Airway epithelial cell (primary cell): ENCODE measurements around the gene BRME1. TPM values are rescaled to one million over a fixed set of nuclear protein-coding genes. Genes with fewer than 3 reads are reported as not detected.

ENCODE experiments used
- total RNA-seq: library from RNA; depleted of rRNA; stranded (reverse); fragments of >200 nt; gene quantifications from 2 replicates; pipeline ENCODE4 v1.2.3, GENCODE V29; 2015

BRME1 gene
- total RNA-seq = 0.99 and 5.7 TPM in 2 replicates

DNA sequence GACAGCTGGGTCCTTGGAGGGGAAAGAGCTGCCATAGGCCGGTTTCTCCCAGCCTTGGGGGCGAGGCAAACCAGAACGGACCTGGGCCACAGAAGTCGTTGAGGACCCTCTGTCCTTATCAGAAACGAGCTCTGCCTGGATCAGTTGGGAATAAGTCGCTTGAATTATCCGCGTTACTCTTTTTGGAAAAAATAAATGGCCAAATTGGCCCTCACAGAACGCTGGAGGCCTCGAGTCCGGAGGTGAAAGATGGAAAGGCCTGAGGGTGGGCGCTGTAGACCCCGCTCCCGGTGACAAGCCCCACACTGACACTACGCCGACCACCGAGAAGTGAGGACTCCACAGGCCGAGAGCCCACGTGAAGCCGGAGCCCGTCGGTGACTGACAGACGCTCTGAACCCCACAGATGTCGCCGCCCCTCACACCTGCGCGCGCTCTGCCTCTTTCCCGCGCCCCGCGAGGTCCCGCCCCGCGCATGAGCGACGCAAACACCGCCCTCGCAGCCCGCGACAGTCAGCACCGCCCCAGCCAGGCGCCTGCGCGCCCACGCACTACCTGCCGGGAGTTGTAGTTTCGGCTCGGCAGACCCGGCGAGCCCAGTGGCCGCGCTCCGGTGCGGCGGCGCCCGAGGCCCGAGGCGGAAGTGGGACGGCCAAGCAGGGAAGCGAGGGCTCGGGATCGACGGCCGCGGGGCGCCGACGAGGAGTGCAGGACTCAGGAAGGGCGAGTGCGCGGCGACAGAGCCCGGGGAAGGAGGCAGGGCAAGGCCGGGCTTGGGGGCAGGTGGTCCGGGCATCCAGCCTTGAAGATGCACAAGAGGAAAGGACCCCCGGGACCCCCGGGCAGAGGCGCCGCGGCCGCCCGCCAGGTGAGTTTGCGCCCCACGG, at the start of gene BRME1, which contains the start of gene CC2D1A:
TSS of gene BRME1 (minus strand) at position 484 of the 887 bp plus-strand sequence. CDS start 1,225 bp downstream, outside the sequence.
TSS of gene CC2D1A (plus strand) at position 568 of the 887 bp plus-strand sequence. CDS start at position 809, 241 bp downstream.

DNA sequence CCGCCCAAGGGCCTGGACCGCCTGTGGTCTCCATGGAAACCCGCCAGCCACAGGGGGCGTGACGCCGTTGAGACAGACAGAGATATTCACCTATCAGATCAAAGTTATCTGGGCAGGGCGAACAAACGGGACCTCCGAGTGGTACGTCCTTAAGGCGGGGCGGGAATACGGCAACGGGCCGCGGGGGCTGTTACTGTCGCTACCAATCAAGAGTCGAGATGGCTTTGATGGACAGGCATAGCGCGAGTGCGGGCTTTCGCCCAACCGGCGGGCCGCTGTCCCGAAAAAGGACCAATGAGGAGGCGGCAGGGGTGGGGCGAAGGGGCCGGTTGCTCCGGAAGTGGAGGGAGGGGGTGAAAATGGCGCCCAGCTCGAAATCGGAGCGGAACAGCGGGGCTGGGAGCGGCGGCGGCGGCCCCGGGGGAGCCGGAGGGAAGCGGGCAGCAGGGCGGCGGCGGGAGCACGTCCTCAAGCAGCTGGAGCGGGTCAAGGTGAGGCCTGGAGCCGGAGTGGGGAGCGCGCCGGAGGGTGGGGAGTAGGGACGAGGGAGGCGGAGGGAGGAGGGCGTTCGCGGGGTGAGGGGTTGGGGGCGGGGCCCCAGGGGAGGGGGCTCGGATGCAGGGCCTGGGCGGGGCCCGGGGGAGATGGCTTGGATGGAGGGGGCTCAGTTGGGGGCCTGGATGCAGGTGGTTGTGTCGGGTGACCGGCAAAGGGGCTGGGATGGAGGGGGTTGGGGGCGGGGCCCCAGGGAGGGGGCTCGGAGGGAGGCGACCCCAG, 46.4 kb upstream of the BRME1 start, which contains the start of gene DCAF15:
TSS of gene DCAF15 (plus strand) at position 356 of the 777 bp plus-strand sequence. CDS start at position 360, 4 bp downstream.

DNA sequence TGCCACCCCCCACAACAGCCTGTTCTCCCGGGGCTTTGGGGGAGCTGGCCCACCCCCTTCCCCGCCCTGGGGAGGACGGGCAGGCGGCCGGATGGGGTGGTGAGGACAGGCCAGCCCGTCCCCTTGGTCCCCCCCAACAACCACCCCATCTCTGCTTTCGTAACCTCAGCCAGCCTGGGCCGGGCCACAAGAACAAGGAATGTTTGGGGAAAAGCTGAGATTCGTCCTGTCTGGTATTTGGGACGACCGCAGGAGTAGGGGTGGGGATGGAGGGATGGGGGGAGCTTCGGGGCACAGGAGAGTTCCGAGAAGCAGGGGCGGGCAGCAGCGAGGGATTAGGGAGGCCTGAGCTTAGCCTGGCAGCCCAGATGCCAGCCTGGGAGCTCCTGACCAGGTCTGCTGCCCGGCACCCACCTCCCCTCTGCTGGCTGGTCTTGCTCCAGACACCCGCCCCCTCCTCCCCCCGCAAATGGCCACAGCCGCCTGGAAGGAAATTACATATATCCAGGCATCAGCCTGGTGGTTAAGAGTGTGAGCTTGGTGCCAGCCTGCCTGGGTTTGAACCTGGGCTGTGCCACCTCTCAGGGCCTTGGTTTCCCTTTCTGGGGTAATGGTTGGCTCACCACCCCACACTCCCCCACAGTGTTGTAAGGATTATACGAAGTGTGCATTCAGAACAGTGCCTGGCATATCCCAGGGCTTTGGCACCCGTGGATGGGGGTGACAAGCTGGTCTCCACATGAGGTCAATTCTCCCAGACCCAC, 32.6 kb upstream of the BRME1 start, which contains the start of gene PODNL1:
TSS of gene PODNL1 (minus strand) at position 117 of the 764 bp plus-strand sequence. CDS start 236 bp downstream, outside the sequence.

DNA sequence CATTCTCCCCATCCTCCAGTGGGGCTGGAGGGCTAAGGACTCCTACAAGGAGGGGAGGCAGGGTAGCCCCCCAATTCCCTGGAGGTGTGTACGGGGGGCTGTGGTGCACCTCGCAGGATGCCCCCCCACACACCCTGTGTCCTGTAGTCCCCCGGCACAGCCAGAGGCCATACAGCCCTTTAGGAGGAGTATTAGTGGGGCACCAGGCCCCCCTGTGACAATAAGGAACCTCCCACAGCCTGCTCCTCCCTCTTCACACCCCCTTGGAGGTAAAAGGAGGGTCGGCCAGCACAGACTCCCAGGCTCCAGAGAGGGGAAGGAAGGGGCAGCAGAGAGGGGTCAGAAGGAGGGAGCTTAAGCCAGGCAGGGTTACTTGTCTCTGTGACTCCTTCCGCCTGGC, 29.1 kb downstream of the BRME1 start, which contains the start of gene NANOS3:
TSS of gene NANOS3 (plus strand) at position 301 of the 400 bp plus-strand sequence. CDS start 115 bp downstream, outside the sequence.

Other genes starting within 250 kb of the BRME1 start
- 54.7 and 61.5 TPM in 2 replicates for gene MRI1, start 141.6 kb downstream of the BRME1 start, total RNA-seq
- 183 and 353 TPM in 2 replicates for gene C19orf53, start 131.7 kb downstream of the BRME1 start, total RNA-seq
- 6.9 and 7.1 TPM in 2 replicates for gene ZSWIM4, start 110.7 kb downstream of the BRME1 start, total RNA-seq
- gene NANOS3, start 29.0 kb downstream of the BRME1 start, total RNA-seq = not detected in 2 replicates
- 24.8 and 37.5 TPM in 2 replicates for gene CC2D1A, start 84 bp upstream of the BRME1 start, total RNA-seq
- 2.6 and 7.2 TPM in 2 replicates for gene PODNL1, start 32.3 kb upstream of the BRME1 start, total RNA-seq
- 22.8 and 32.9 TPM in 2 replicates for gene DCAF15, start 46.4 kb upstream of the BRME1 start, total RNA-seq
- gene RFX1, start 100.2 kb upstream of the BRME1 start, total RNA-seq = 4.2 and 5.6 TPM in 2 replicates
- gene RLN3, start 122.0 kb upstream of the BRME1 start, total RNA-seq = not detected in 2 replicates
- gene IL27RA, start 125.6 kb upstream of the BRME1 start, total RNA-seq = 3.4 and 5.1 TPM in 2 replicates
- 0.07 TPM in 1 of 2 replicates, not detected in the other for gene PALM3, start 156.0 kb upstream of the BRME1 start, total RNA-seq
- 2.3 and 2.6 TPM in 2 replicates for gene MISP3, start 166.7 kb upstream of the BRME1 start, total RNA-seq
- not detected in 2 replicates for gene C19orf67, start 179.7 kb upstream of the BRME1 start, total RNA-seq
- gene SAMD1, start 184.6 kb upstream of the BRME1 start, total RNA-seq = 48.9 and 52.2 TPM in 2 replicates
- gene PRKACA, start 211.6 kb upstream of the BRME1 start, total RNA-seq = 51.5 and 51.9 TPM in 2 replicates
- 35.2 and 71.2 TPM in 2 replicates for gene ASF1B, start 230.5 kb upstream of the BRME1 start, total RNA-seq